ENCODE data around the gene GLRX5.
"Not testable (repeated sequence)": the region's sequence is repeated elsewhere in the genome, so short reads cannot be mapped to it uniquely, and the experiment has no call there.

GLRX5 gene

DNA sequence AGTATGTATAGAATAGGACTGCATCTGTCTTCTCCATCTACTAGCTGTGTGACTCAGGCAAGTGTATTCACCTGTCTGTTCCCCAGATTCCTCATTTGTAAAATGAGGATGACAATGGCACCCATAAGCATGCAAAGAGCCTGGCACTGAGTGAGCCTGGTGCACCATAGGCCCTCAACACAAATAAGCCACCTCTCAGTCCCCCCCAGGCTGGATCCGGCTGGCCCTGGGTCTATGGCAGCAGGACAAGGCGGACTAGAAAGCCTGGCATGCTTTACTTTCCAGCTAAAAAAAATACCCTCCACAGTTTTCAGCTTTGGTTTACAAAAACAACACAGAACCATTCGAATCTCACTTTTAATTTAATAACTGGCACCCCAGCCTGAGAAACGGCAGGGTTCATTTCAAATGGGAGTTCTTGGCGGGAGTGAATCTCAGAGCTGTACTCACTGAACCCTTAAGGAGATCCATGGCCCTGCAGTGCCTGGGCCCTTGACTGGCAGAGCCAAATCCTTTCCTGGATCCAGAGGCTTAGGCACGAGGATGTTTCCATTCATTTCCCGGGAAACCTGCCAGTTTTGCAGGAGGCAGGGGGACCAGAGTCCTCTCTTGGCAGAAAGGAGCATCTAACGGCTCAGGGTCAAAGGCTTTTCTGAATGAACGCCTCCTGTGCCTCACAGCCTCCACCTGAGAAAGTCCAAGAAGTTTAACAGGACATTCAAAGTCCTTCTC, 36.1 kb upstream of the GLRX5 start:
- DNase-seq (ENCODE audit: low read depth in 1 of 2, low spot score in 1 of 2): no peak

DNA sequence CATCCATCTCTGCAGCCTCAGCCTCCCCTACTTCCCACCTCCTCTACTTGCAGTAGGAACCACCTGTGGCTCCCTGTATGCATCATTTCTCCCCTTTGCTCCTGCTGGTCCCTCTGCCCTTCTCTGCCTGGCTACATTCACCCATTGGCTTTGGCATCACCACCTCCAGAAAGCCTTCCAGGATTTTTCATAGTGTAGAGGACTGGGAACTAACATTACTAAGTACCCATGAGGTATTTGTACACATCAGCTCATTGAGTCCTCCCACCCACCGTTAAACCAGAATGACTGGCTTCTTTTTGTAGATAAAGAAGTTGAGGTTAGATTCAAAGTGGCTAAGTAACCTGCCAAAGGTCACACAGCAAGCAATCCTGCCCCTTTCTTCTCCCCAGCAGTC, 35.5 kb upstream of the GLRX5 start:
- DNase-seq (ENCODE audit: low read depth in 1 of 2, low spot score in 1 of 2): no peak

DNA sequence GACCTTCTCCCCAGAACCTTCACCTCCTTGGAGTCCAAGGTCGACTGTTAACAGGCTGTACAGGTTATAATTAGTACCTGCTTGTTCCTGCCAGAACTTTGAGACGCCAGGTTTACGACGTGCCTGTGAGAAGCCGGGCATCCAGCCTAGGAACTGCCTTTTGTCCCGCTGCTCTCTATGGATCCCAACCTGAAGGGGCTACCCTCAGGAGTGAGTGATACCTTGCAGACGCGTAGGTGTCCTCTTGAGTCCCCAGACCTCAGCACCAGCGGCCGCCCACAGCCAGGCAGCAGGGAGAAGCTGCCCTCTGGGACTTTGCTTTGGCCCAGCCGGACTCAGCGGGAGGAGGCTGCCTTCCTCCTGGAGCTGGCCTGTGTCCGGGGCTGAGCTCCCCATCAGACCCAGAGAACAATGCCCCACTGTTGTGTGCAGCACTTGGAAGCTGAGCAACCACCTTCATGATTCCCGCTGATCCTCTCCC, 34.6 kb upstream of the GLRX5 start:
- DNase-seq (ENCODE audit: low read depth in 1 of 2, low spot score in 1 of 2): no peak

DNA sequence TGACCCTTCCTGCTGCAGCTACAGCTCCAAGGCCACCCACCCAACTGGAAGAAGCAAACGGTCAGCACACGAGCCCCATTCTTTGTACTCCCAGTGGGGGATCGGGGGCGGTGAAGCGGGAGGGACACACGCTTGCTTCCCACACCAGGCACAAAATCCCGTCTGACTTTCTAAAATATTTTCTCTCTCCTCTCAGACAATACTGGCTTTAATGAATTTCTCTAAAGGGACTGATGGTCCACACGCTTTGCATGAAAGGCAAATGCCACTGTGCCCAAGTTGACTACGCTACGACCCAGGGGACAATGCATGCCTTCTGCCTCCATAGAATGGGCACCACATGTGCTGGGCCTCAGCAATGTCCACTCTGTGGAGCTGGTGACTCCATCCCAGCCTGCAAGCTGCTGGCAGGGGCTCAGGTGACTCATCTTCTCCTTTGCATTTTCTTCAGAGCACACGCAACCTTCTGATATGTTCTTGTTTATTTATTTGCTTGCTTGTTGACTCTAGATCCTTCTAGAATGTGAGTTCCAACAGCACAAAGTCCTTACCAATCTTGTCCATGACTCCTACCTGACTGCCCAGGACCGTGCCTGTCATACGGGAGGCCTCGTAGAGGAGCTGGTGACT, 34.0 kb upstream of the GLRX5 start:
- DNase-seq (ENCODE audit: low read depth in 1 of 2, low spot score in 1 of 2): no peak

DNA sequence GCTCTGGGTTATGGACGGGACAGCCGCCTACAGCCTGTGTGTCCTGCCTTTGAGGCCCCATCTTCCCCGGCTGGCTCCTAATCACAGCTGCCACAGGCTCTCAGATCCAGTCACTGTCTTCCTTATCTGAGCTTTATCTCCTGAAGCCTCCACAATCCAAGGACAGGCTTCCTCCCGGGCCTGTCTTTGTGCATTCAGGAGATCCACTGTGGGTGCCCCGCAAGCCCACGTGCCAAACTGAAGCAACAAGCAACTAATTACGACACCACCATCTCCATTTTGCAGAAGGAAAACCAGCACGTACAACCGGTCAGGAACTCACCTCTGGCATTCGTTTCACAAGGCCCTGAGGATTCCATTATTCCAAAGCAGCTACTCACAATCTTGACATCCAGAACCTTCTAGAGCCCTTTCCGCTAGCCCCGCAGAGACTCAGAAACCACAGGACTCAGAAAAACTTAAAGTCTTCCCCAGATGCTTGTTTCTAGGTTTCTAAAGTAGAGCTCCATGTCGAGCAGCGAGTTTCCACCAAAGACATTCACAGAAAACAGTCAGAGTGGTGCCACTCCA, 32.4 kb upstream of the GLRX5 start:
- DNase-seq (ENCODE audit: low read depth in 1 of 2, low spot score in 1 of 2): no peak

DNA sequence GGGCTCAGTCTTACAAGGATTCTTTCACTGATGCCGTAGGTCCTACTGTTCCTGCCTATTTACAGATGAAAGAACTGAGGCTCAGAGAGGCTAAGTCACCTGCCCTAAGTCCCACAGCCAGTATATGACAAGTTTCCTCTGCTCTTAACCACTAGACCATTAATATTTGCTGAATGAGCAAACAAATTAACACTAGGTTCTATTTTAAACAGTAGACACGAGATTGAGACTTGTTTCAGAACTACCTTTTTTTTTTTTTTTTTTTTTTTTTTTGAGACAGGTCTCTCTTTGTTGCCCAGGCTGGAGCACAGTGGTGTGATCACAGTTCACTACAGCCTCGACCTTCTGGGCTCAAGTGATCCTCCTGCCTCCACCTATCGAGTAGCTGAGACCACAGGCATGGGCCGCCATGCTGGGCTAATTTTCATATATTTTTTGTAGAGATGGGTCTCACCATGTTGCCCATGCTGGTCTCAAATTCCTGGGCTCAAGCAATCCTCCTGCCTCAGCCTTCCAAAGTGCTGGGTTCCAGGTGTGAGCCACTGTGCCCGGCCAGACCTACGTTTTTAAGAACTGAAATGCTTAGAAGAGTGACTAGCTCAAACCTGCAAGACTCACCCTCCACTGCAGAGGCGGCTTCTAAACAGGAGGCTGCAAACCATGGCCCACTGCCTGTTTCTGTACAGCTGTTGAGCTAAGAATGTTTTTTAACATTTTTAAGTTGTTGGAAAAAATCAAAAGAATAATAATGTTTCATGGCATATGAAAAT, 31.3 kb upstream of the GLRX5 start:
- DNase-seq (ENCODE audit: low read depth in 1 of 2, low spot score in 1 of 2): no peak

DNA sequence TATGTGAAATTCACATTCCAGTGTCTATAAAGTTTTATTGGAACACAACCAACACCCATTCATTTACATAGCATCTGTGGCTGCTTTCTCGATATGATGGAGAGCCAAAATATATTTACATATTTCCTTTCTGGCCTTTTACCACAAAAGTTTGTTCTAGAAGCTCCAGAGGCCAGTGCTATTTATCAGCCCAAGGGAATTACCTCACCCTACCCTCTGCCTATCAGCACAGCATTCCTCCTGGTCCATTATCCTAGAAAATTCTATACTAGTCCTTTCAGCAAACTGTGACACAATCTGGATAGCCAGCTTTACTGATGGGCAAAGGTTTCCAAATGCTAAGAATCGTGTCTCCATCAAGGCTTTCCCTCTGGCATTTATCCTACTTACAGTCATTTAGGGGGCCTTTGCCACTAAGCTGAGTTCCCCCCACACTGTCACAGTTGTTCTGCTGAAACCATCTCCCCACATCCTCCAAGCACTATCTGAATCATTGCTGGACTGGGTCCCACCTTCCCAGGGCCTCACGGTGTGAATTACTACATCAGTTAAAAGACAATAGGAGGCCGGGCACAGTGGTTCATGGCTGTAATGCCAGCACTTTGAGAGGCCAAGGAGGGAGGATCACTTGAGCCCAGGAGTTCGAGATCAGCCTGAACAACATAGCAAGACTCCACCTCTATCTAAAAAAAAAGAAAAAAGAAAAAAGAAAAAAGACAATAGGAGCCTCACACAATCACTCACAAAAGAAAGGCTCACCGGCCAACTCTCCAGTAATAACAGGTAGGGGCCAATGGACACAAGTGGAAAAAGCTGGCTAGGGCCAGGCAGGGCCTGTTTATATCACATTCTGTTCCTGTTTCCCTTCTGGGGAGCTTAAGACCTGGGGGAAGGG, 30.5 kb upstream of the GLRX5 start:
- no peak for DNase-seq (ENCODE audit: low read depth in 1 of 2, low spot score in 1 of 2)

GRCh38 chr14:95505030-95505589, 29.7 kb upstream of the GLRX5 start:
- no peak for DNase-seq (ENCODE audit: low read depth in 1 of 2, low spot score in 1 of 2)

GRCh38 chr14:95507174-95507573, 27.7 kb upstream of the GLRX5 start:
- no peak for DNase-seq (ENCODE audit: low read depth in 1 of 2, low spot score in 1 of 2)

- DNase-seq (ENCODE audit: low read depth in 1 of 2, low spot score in 1 of 2): no peak
Measured at GRCh38 chr14:95507701-95508103, 27.1 kb upstream of the GLRX5 start.

GRCh38 chr14:95508377-95508776, 26.5 kb upstream of the GLRX5 start:
- DNase-seq (ENCODE audit: low read depth in 1 of 2, low spot score in 1 of 2): no peak

DNA sequence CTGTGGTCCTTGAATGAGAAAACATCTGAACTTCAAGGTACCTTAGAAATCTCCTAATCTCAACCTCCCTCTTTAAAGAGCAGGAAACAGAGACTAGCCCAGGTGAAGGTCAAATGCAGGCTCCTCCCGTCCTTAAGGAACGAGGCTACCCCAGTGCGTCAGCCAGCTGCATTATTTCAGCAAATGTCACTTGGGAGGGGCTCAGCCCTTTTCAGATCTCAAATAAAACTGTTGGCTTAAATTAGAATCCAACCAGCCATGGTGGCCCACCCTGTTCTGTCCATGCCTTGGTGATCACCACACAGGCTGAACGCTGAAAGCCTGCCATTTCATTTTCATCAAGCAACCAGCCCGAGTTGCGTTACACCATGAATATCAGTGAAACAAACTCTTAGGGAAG, 25.4 kb upstream of the GLRX5 start:
- no peak for DNase-seq (ENCODE audit: low read depth in 1 of 2, low spot score in 1 of 2)

DNA sequence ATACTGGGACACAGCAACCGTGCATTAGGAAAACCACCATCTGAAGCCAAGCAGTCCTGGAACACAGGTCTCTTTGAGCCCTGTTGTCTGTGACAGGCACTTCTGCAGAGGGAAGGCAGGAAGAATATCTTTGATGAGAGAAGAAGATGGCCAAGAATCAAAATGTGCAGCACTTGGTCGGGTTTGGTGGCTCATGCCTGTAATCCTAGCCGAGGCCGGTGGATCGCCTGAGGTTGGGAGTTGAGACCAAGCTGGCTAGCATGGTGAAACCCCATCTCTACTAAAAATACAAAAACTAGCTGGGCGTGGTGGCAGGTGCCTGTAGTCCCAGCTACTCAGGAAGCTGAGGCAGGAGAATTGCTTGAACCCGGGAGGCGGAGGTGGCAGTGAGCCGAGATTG, 24.5 kb upstream of the GLRX5 start:
- not testable (repeated sequence) for DNase-seq (ENCODE audit: low read depth in 1 of 2, low spot score in 1 of 2)

DNA sequence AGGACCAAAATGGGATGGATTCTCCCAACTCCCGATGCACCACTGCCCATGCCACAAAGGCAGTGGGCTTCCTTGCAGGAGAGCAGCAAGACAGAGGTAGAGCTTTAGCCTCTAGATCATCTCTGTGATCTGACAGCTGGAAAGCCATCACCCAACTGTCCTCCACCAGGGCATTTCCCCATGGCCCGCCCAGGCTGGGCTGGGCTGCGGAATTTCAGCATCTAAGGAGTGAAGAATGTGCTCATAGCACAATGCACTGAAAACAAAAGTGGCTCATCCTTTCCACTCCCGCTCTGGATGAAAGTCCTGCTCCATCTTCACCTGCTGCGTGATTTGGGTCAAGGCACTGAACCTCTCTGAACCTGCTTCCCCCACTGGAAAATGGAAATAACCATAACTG, 24.0 kb upstream of the GLRX5 start:
- DNase-seq (ENCODE audit: low read depth in 1 of 2, low spot score in 1 of 2): no peak

DNA sequence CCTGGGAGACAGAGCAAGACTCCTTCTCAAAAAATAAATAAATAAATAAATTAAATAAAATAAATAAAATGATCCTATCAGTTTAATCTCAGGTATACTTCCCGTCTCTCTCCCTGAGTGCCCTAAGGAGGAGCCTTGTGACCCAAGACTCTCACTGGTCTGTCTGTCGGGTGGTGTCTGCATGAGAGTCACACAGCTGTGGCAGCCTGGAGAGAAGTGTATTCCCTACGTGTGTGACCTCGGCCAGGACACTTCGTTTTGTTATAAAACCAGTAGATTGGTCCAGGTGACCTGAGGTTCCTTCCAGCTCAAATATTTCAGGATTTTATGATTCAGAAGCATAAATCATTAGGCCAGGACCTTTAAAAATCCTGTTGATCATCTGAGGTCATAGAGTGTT, 23.2 kb upstream of the GLRX5 start:
- DNase-seq (ENCODE audit: low read depth in 1 of 2, low spot score in 1 of 2): no peak

- DNase-seq (ENCODE audit: low read depth in 1 of 2, low spot score in 1 of 2): no peak
Measured at GRCh38 chr14:95513291-95513690, 21.6 kb upstream of the GLRX5 start.

GRCh38 chr14:95514131-95515079, 20.4 kb upstream of the GLRX5 start:
- DNase-seq (ENCODE audit: low read depth in 1 of 2, low spot score in 1 of 2): no peak

DNA sequence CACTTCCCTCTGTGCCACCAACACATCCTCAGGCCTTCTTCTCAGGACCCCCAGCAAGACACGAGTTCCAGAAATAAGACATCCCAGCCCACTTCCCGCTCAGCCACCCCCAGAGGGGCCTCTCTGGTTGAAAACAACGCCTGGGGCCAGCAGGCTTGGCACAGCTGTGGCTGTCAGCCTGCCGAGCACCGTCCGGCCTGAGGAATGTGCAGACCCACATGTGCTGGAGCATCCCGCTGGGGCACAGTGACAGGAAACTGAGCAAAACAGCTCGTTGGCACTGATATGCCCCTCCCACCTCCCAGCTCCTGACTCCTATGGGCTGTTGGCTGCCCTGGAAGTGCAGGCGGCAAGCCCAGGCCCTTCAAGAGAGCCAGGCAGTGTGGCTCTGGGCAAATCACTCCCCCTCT, 19.8 kb upstream of the GLRX5 start:
- DNase-seq (ENCODE audit: low read depth in 1 of 2, low spot score in 1 of 2): no peak
